Neural cell (in vitro differentiated cells): ENCODE measurements around the gene FAM181B.

ENCODE experiments used
- EZH2 ChIP-seq: fragments of 200-600, 300-800 bp; shearing (Covaris generic), sonication (generic); IDR thresholded peaks from 2 replicates; pipeline ENCODE4 v1.6.1; 2014; ENCODE audit warnings: antibody characterized with exemption, low read length, borderline replicate concordance, mild to moderate bottlenecking; ENCODE audit not compliant: insufficient read depth, poor library complexity, severe bottlenecking
- MXI1 ChIP-seq: fragments of 450-650 bp; conservative IDR thresholded peaks from 2 replicates; pipeline ENCODE4 v1.6.1; 2014; ENCODE audit warnings: antibody characterized with exemption, mild to moderate bottlenecking; ENCODE audit not compliant: poor library complexity, severe bottlenecking
- POLR2AphosphoS5 ChIP-seq: IDR thresholded peaks from 2 replicates; pipeline ENCODE4 v1.6.1; 2012

- TF ChIP-seq EZH2 (no peak), MXI1 (no peak), POLR2AphosphoS5 (no peak)
Observed at GRCh38 chr11:82771781-82772180, 38.1 kb upstream of the FAM181B start.
